Measurements from ENCODE around the gene ABLIM2.
"Not testable (repeated sequence)": the region's sequence is repeated elsewhere in the genome, so short reads cannot be mapped to it uniquely, and the experiment has no call there.

ABLIM2 gene

GRCh38 chr4:8139726-8140125 lies 18.9 kb downstream of the ABLIM2 start:
- not testable (repeated sequence) for H3K27me3 ChIP-seq (ENCODE audit: control insufficient read depth, insufficient read depth, low read length, poor library complexity, severe bottlenecking); H3K36me3 ChIP-seq (ENCODE audit: control insufficient read depth, insufficient read depth, low read length); H3K4me1 ChIP-seq (ENCODE audit: control insufficient read depth, insufficient read depth, low read length); H3K4me3 ChIP-seq (ENCODE audit: insufficient read depth, low read depth, low read length); H3K27ac ChIP-seq (ENCODE audit: insufficient read depth, low read depth, low read length, poor library complexity, severe bottlenecking); H3K9me3 ChIP-seq (ENCODE audit: control insufficient read depth, low read length)
- 90 to 91% methylated on average over 4 of the region's 5 CpGs for WGBS, 2 experiments

- H3K36me3 ChIP-seq (ENCODE audit: control insufficient read depth, insufficient read depth, low read length) = no peaks in the 10 kb centered on the region
- peaks cover 7% of the 10 kb centered on the region for H3K4me1 ChIP-seq (ENCODE audit: control insufficient read depth, insufficient read depth, low read length)
- WGBS, 2 experiments = 92 to 93% methylated on average over 19 of the region's 19 CpGs
- H3K27me3 ChIP-seq (ENCODE audit: control insufficient read depth, insufficient read depth, low read length, poor library complexity, severe bottlenecking) = no peaks in the 10 kb centered on the region
- H3K4me3 ChIP-seq (ENCODE audit: insufficient read depth, low read depth, low read length) = no peak overlapping the region
- no peaks in the 10 kb centered on the region for H3K9me3 ChIP-seq (ENCODE audit: control insufficient read depth, low read length)
- no peak overlapping the region for H3K27ac ChIP-seq (ENCODE audit: insufficient read depth, low read depth, low read length, poor library complexity, severe bottlenecking)
Measured at GRCh38 chr4:8136972-8137710, 21.5 kb downstream of the ABLIM2 start.

GRCh38 chr4:8136529-8136928 lies 22.1 kb downstream of the ABLIM2 start:
- Histone ChIP-seq H3K36me3 (ENCODE audit: control insufficient read depth, insufficient read depth, low read length) (no peaks in the 10 kb centered on the region), H3K9me3 (ENCODE audit: control insufficient read depth, low read length) (no peaks in the 10 kb centered on the region), H3K4me1 (ENCODE audit: control insufficient read depth, insufficient read depth, low read length) (peaks cover 7% of the 10 kb centered on the region), H3K4me3 (ENCODE audit: insufficient read depth, low read depth, low read length) (no peak overlapping the region), H3K27ac (ENCODE audit: insufficient read depth, low read depth, low read length, poor library complexity, severe bottlenecking) (no peak overlapping the region), H3K27me3 (ENCODE audit: control insufficient read depth, insufficient read depth, low read length, poor library complexity, severe bottlenecking) (no peaks in the 10 kb centered on the region)
- 93 to 94% methylated on average over 12 of the region's 12 CpGs for WGBS, 2 experiments

- H3K4me3 ChIP-seq (ENCODE audit: insufficient read depth, low read depth, low read length) = no peak overlapping the region
- WGBS, 2 experiments = 92 to 93% methylated on average over 15 of the region's 15 CpGs
- H3K36me3 ChIP-seq (ENCODE audit: control insufficient read depth, insufficient read depth, low read length) = no peaks in the 10 kb centered on the region
- peaks cover 7% of the 10 kb centered on the region for H3K4me1 ChIP-seq (ENCODE audit: control insufficient read depth, insufficient read depth, low read length)
- no peaks in the 10 kb centered on the region for H3K9me3 ChIP-seq (ENCODE audit: control insufficient read depth, low read length)
- no peak overlapping the region for H3K27ac ChIP-seq (ENCODE audit: insufficient read depth, low read depth, low read length, poor library complexity, severe bottlenecking)
- no peaks in the 10 kb centered on the region for H3K27me3 ChIP-seq (ENCODE audit: control insufficient read depth, insufficient read depth, low read length, poor library complexity, severe bottlenecking)
Measured at GRCh38 chr4:8135666-8136065, 22.9 kb downstream of the ABLIM2 start.

GRCh38 chr4:8133897-8134563 lies 24.6 kb downstream of the ABLIM2 start:
- Histone ChIP-seq H3K4me3 (ENCODE audit: insufficient read depth, low read depth, low read length) (no peak overlapping the region), H3K27ac (ENCODE audit: insufficient read depth, low read depth, low read length, poor library complexity, severe bottlenecking) (no peak overlapping the region), H3K27me3 (ENCODE audit: control insufficient read depth, insufficient read depth, low read length, poor library complexity, severe bottlenecking) (no peaks in the 10 kb centered on the region), H3K4me1 (ENCODE audit: control insufficient read depth, insufficient read depth, low read length) (peaks cover 7% of the 10 kb centered on the region), H3K9me3 (ENCODE audit: control insufficient read depth, low read length) (no peaks in the 10 kb centered on the region), H3K36me3 (ENCODE audit: control insufficient read depth, insufficient read depth, low read length) (no peaks in the 10 kb centered on the region)
- 67 to 69% methylated on average over 26 of the region's 26 CpGs for WGBS, 2 experiments

- 86 to 87% methylated on average over 27 of the region's 27 CpGs for WGBS, 2 experiments
- peaks cover 7% of the 10 kb centered on the region for H3K4me1 ChIP-seq (ENCODE audit: control insufficient read depth, insufficient read depth, low read length)
- no peaks in the 10 kb centered on the region for H3K9me3 ChIP-seq (ENCODE audit: control insufficient read depth, low read length)
- H3K27ac ChIP-seq (ENCODE audit: insufficient read depth, low read depth, low read length, poor library complexity, severe bottlenecking) = no peak overlapping the region
- no peak overlapping the region for H3K4me3 ChIP-seq (ENCODE audit: insufficient read depth, low read depth, low read length)
- H3K36me3 ChIP-seq (ENCODE audit: control insufficient read depth, insufficient read depth, low read length) = no peaks in the 10 kb centered on the region
- no peaks in the 10 kb centered on the region for H3K27me3 ChIP-seq (ENCODE audit: control insufficient read depth, insufficient read depth, low read length, poor library complexity, severe bottlenecking)
Measured at GRCh38 chr4:8132947-8133705, 25.5 kb downstream of the ABLIM2 start.

- 90 to 91% methylated on average over 10 of the region's 10 CpGs for WGBS, 2 experiments
Measured at GRCh38 chr4:8132400-8132799, 26.2 kb downstream of the ABLIM2 start.

GRCh38 chr4:8131826-8132225 lies 26.8 kb downstream of the ABLIM2 start:
- Histone ChIP-seq H3K27me3 (ENCODE audit: control insufficient read depth, insufficient read depth, low read length, poor library complexity, severe bottlenecking) (no peaks in the 10 kb centered on the region), H3K27ac (ENCODE audit: insufficient read depth, low read depth, low read length, poor library complexity, severe bottlenecking) (no peak overlapping the region), H3K4me3 (ENCODE audit: insufficient read depth, low read depth, low read length) (no peak overlapping the region), H3K9me3 (ENCODE audit: control insufficient read depth, low read length) (no peaks in the 10 kb centered on the region), H3K36me3 (ENCODE audit: control insufficient read depth, insufficient read depth, low read length) (no peaks in the 10 kb centered on the region), H3K4me1 (ENCODE audit: control insufficient read depth, insufficient read depth, low read length) (peaks cover 7% of the 10 kb centered on the region)
- WGBS, 2 experiments = 88 to 89% methylated on average over 18 of the region's 18 CpGs

More at GRCh38 chr4:8132400-8132799, 26.2 kb downstream of the ABLIM2 start:
- Histone ChIP-seq H3K4me1 (ENCODE audit: control insufficient read depth, insufficient read depth, low read length) (peaks cover 7% of the 10 kb centered on the region), H3K27ac (ENCODE audit: insufficient read depth, low read depth, low read length, poor library complexity, severe bottlenecking) (no peak overlapping the region), H3K4me3 (ENCODE audit: insufficient read depth, low read depth, low read length) (no peak overlapping the region), H3K9me3 (ENCODE audit: control insufficient read depth, low read length) (no peaks in the 10 kb centered on the region), H3K27me3 (ENCODE audit: control insufficient read depth, insufficient read depth, low read length, poor library complexity, severe bottlenecking) (no peaks in the 10 kb centered on the region), H3K36me3 (ENCODE audit: control insufficient read depth, insufficient read depth, low read length) (no peaks in the 10 kb centered on the region)

- Histone ChIP-seq H3K36me3 (ENCODE audit: control insufficient read depth, insufficient read depth, low read length) (no peaks in the 10 kb centered on the region), H3K4me1 (ENCODE audit: control insufficient read depth, insufficient read depth, low read length) (peaks cover 7% of the 10 kb centered on the region), H3K27me3 (ENCODE audit: control insufficient read depth, insufficient read depth, low read length, poor library complexity, severe bottlenecking) (no peaks in the 10 kb centered on the region), H3K4me3 (ENCODE audit: insufficient read depth, low read depth, low read length) (no peak overlapping the region), H3K9me3 (ENCODE audit: control insufficient read depth, low read length) (no peaks in the 10 kb centered on the region), H3K27ac (ENCODE audit: insufficient read depth, low read depth, low read length, poor library complexity, severe bottlenecking) (no peak overlapping the region)
- WGBS, 2 experiments = 91 to 92% methylated on average over 8 of the region's 8 CpGs
Measured at GRCh38 chr4:8131210-8131609, 27.4 kb downstream of the ABLIM2 start.
